ENCODE data around the gene SURF1.

Gene SURF1

GRCh38 chr9:133368249-133368881 is 12.1 kb upstream of the SURF1 start:
- TF ChIP-seq USF1 (IDR thresholded peaks at IDR 0.05), result no peak
- TF ChIP-seq YY1 (IDR thresholded peaks at IDR 0.05; ENCODE audit: low read depth), result no peak
- no peak for TF ChIP-seq MAX (IDR thresholded peaks at IDR 0.05)
- TF ChIP-seq NFIC (IDR thresholded peaks at IDR 0.05), result no peak
- no peak for TF ChIP-seq TAF1 (IDR thresholded peaks at IDR 0.05; ENCODE audit: low read depth)
- TF ChIP-seq ZBTB7A (IDR thresholded peaks at IDR 0.05; ENCODE audit: low read depth), result no peak
- no peak for TF ChIP-seq EGR1 (IDR thresholded peaks at IDR 0.05)
- TF ChIP-seq TCF12 (IDR thresholded peaks at IDR 0.05; ENCODE audit: low read depth), result no peak
- TF ChIP-seq CEBPB (IDR thresholded peaks at IDR 0.05), result no peak
- no peak for TF ChIP-seq EP300 (IDR thresholded peaks at IDR 0.05; ENCODE audit: borderline replicate concordance)
- TF ChIP-seq RAD21 (IDR thresholded peaks at IDR 0.05; ENCODE audit: low read depth), result no peak
- no peak for TF ChIP-seq TEAD4 (IDR thresholded peaks at IDR 0.05)
- TF ChIP-seq FOXM1 (IDR thresholded peaks at IDR 0.05; ENCODE audit: borderline replicate concordance, low read depth), result no peak
- TF ChIP-seq REST (IDR thresholded peaks at IDR 0.05; ENCODE audit: low read depth), result no peak
- no peak for TF ChIP-seq CREB1 (IDR thresholded peaks at IDR 0.05; ENCODE audit: low read depth)

- TF ChIP-seq USF1 (IDR thresholded peaks at IDR 0.05) (no peak), EGR1 (IDR thresholded peaks at IDR 0.05) (no peak), TAF1 (IDR thresholded peaks at IDR 0.05; ENCODE audit: low read depth) (no peak), TCF12 (IDR thresholded peaks at IDR 0.05; ENCODE audit: low read depth) (no peak), CREB1 (IDR thresholded peaks at IDR 0.05; ENCODE audit: low read depth) (no peak), RAD21 (IDR thresholded peaks at IDR 0.05; ENCODE audit: low read depth) (no peak), CEBPB (IDR thresholded peaks at IDR 0.05) (no peak), MAX (IDR thresholded peaks at IDR 0.05) (no peak), FOXM1 (IDR thresholded peaks at IDR 0.05; ENCODE audit: borderline replicate concordance, low read depth) (no peak), NFIC (IDR thresholded peaks at IDR 0.05) (no peak), TEAD4 (IDR thresholded peaks at IDR 0.05) (no peak), EP300 (IDR thresholded peaks at IDR 0.05; ENCODE audit: borderline replicate concordance) (no peak), YY1 (IDR thresholded peaks at IDR 0.05; ENCODE audit: low read depth) (no peak), REST (IDR thresholded peaks at IDR 0.05; ENCODE audit: low read depth) (no peak), ZBTB7A (IDR thresholded peaks at IDR 0.05; ENCODE audit: low read depth) (no peak)
Measured at GRCh38 chr9:133367778-133368177, 11.5 kb upstream of the SURF1 start.

- TF ChIP-seq CREB1 (IDR thresholded peaks at IDR 0.05; ENCODE audit: low read depth) (no peak), TEAD4 (IDR thresholded peaks at IDR 0.05) (no peak), RAD21 (IDR thresholded peaks at IDR 0.05; ENCODE audit: low read depth) (no peak), FOXM1 (IDR thresholded peaks at IDR 0.05; ENCODE audit: borderline replicate concordance, low read depth) (no peak), MAX (IDR thresholded peaks at IDR 0.05) (no peak), USF1 (IDR thresholded peaks at IDR 0.05) (no peak), YY1 (IDR thresholded peaks at IDR 0.05; ENCODE audit: low read depth) (no peak), TAF1 (IDR thresholded peaks at IDR 0.05; ENCODE audit: low read depth) (no peak), CEBPB (IDR thresholded peaks at IDR 0.05) (no peak), ZBTB7A (IDR thresholded peaks at IDR 0.05; ENCODE audit: low read depth) (no peak), TCF12 (IDR thresholded peaks at IDR 0.05; ENCODE audit: low read depth) (no peak), NFIC (IDR thresholded peaks at IDR 0.05) (no peak), REST (IDR thresholded peaks at IDR 0.05; ENCODE audit: low read depth) (no peak), EGR1 (IDR thresholded peaks at IDR 0.05) (no peak), EP300 (IDR thresholded peaks at IDR 0.05; ENCODE audit: borderline replicate concordance) (no peak)
Measured at GRCh38 chr9:133367221-133367620, 10.9 kb upstream of the SURF1 start.

All from Ishikawa (cell line).